ENCODE results near the gene INPP5D.

The INPP5D gene

GRCh38 chr2:233243348-233243747, 183.2 kb downstream of the INPP5D start:
- DNase-seq (ENCODE audit: low spot score) = no peak

- no peak for DNase-seq (ENCODE audit: low spot score)
Measured at GRCh38 chr2:233244818-233245217, 184.7 kb downstream of the INPP5D start.

GRCh38 chr2:233245406-233245805, 185.3 kb downstream of the INPP5D start:
- DNase-seq (ENCODE audit: low spot score) = no peak

- no peak for DNase-seq (ENCODE audit: low spot score)
Measured at GRCh38 chr2:233247116-233247515, 187.0 kb downstream of the INPP5D start.

GRCh38 chr2:233247744-233248143, 187.6 kb downstream of the INPP5D start:
- DNase-seq (ENCODE audit: low spot score) = no peak

GRCh38 chr2:233248999-233249398, 188.9 kb downstream of the INPP5D start:
- DNase-seq (ENCODE audit: low spot score) = no peak

- DNase-seq (ENCODE audit: low spot score) = no peak
Measured at GRCh38 chr2:233250568-233250967, 190.4 kb downstream of the INPP5D start.

GRCh38 chr2:233250985-233251305, 190.8 kb downstream of the INPP5D start:
- no peak for DNase-seq (ENCODE audit: low spot score)

- DNase-seq (ENCODE audit: low spot score) = peak; percentile 98
Measured at GRCh38 chr2:233251306-233252116, 191.4 kb downstream of the INPP5D start, which contains the start of gene ATG16L1. Gene ATG16L1, plus strand, starts transcription at chr2:233251673. Its CDS starts 155 bp downstream, at chr2:233251828.

GRCh38 chr2:233252227-233252626, 192.1 kb downstream of the INPP5D start:
- DNase-seq (ENCODE audit: low spot score) = no peak

GRCh38 chr2:233255151-233255550, 195.0 kb downstream of the INPP5D start:
- no peak for DNase-seq (ENCODE audit: low spot score)

GRCh38 chr2:233256048-233256447, 195.9 kb downstream of the INPP5D start:
- no peak for DNase-seq (ENCODE audit: low spot score)
